GM19239 (cell line): ENCODE results near the gene ZNF587.
"Not testable (repeated sequence)": the region's sequence is repeated elsewhere in the genome, so short reads cannot be mapped to it uniquely, and the experiment has no call there.

Source experiments
- DNase-seq: peaks from one replicate; pipeline ENCODE4 v3.0.0; 2011; ENCODE audit warnings: low spot score; ENCODE audit not compliant: insufficient read length
- FAIRE-seq: peaks from 2 replicates; lab custom pipeline; 2011; peaks lifted over from hg19 to GRCh38; lab: Jason Lieb, UNC

ZNF587 gene

GRCh38 chr19:57849666-57850473, at the start of gene ZNF587:
TSS of gene ZNF587 (plus strand) at chr19:57849859. CDS start at chr19:57850039, 180 bp downstream.
- DNase-seq (peak; percentile 28), FAIRE-seq (peak; percentile 96)

- FAIRE-seq (no peak), DNase-seq (no peak)
Observed at GRCh38 chr19:57800696-57801095, 49.0 kb upstream of the ZNF587 start.

- DNase-seq (no peak), FAIRE-seq (no peak)
Observed at GRCh38 chr19:57802269-57802668, 47.4 kb upstream of the ZNF587 start.

GRCh38 chr19:57803265-57803593, 46.4 kb upstream of the ZNF587 start:
- no peak for DNase-seq
- no peak for FAIRE-seq

GRCh38 chr19:57803594-57804325, 45.9 kb upstream of the ZNF587 start:
- DNase-seq, result no peak
- FAIRE-seq, result no peak

GRCh38 chr19:57807541-57807940, 42.1 kb upstream of the ZNF587 start:
- DNase-seq (no peak), FAIRE-seq (no peak)

- not testable (repeated sequence) for DNase-seq, FAIRE-seq
Observed at GRCh38 chr19:57810410-57811295, 39.0 kb upstream of the ZNF587 start.

GRCh38 chr19:57812226-57812625, 37.4 kb upstream of the ZNF587 start:
- DNase-seq (no peak), FAIRE-seq (no peak)

- not testable (repeated sequence) for DNase-seq, FAIRE-seq
Observed at GRCh38 chr19:57812975-57813820, 36.5 kb upstream of the ZNF587 start.

GRCh38 chr19:57813919-57814504, 35.6 kb upstream of the ZNF587 start:
- FAIRE-seq (no peak), DNase-seq (no peak)

- FAIRE-seq (peak; percentile 79), DNase-seq (peak; percentile 59)
Observed at GRCh38 chr19:57814505-57815246, 35.0 kb upstream of the ZNF587 start, which contains the start of gene ZNF552. TSS of gene ZNF552 (minus strand) at chr19:57814913. CDS start at chr19:57814743, 170 bp downstream.

- DNase-seq (no peak), FAIRE-seq (no peak)
Observed at GRCh38 chr19:57815247-57816075, 34.2 kb upstream of the ZNF587 start.

- FAIRE-seq (no peak), DNase-seq (no peak)
Observed at GRCh38 chr19:57816652-57817051, 33.0 kb upstream of the ZNF587 start.

GRCh38 chr19:57817976-57818375, 31.7 kb upstream of the ZNF587 start:
- FAIRE-seq (no peak), DNase-seq (no peak)

GRCh38 chr19:57818378-57818777, 31.3 kb upstream of the ZNF587 start:
- FAIRE-seq, result no peak
- DNase-seq, result no peak

- FAIRE-seq, result peak; percentile 66
- peak; percentile 83 for DNase-seq
Observed at GRCh38 chr19:57819475-57820148, 30.0 kb upstream of the ZNF587 start.

- no peak for DNase-seq
- FAIRE-seq, result no peak
Observed at GRCh38 chr19:57820599-57820998, 29.1 kb upstream of the ZNF587 start.
